Measurements from ENCODE around the gene ADTRP. TPM values are rescaled to one million over a fixed set of nuclear protein-coding genes. Genes with fewer than 3 reads are reported as not detected.

Gene ADTRP
- total RNA-seq, 1 experiment from 2014 or later = 5.2 TPM

GRCh38 chr6:11819486-11819885, 40.9 kb upstream of the ADTRP start:
- Mint-ChIP-seq H3K27ac (ENCODE audit: unreplicated experiment) (no peak overlapping the region), H3K9me3 (ENCODE audit: unreplicated experiment) (no peaks in the 10 kb centered on the region), H3K36me3 (ENCODE audit: insufficient read depth, unreplicated experiment) (no peaks in the 10 kb centered on the region), H3K4me1 (ENCODE audit: low read depth, unreplicated experiment) (peaks cover 8% of the 10 kb centered on the region), H3K27me3 (ENCODE audit: insufficient read depth, unreplicated experiment) (no peaks in the 10 kb centered on the region), H3K4me3 (ENCODE audit: unreplicated experiment) (no peak overlapping the region)
- intact Hi-C loops (cut with micrococcal nuclease; ENCODE audit: unreplicated experiment) = no loop called here
- TF ChIP-seq CTCF (IDR thresholded peaks at IDR 0.05; ENCODE audit: insufficient read depth in 1 of 2, low read depth in 1 of 2, low read length in 1 of 2, severe bottlenecking in 1 of 2, unreplicated experiment in 1 of 2) = no peak
- ChIA-PET POLR2A (no interaction called here), CTCF (no interaction called here)
- Histone ChIP-seq H3K4me1 (peaks cover 14% of the 10 kb centered on the region), H3K27me3 (replicated peaks; ENCODE audit: control insufficient read depth, insufficient read depth, low read length) (no peaks in the 10 kb centered on the region), H3K9me3 (no peaks in the 10 kb centered on the region), H3K4me3 (ENCODE audit: low read depth, low read length) (no peak overlapping the region), H3K36me3 (ENCODE audit: control insufficient read depth, insufficient read depth, low read length) (no peaks in the 10 kb centered on the region)
- no peak for DNase-seq
- BruUV-seq (replicated peaks) = no TSS peak

- Mint-ChIP-seq H3K9me3 (ENCODE audit: unreplicated experiment) (no peaks in the 10 kb centered on the region), H3K36me3 (ENCODE audit: insufficient read depth, unreplicated experiment) (no peaks in the 10 kb centered on the region), H3K27me3 (ENCODE audit: insufficient read depth, unreplicated experiment) (no peaks in the 10 kb centered on the region), H3K27ac (ENCODE audit: unreplicated experiment) (no peak overlapping the region), H3K4me1 (ENCODE audit: low read depth, unreplicated experiment) (peaks cover 8% of the 10 kb centered on the region), H3K4me3 (ENCODE audit: unreplicated experiment) (no peak overlapping the region)
- H3K4me3 ChIP-seq (ENCODE audit: low read depth, low read length) = no peak overlapping the region
- no peak for TF ChIP-seq CTCF (IDR thresholded peaks at IDR 0.05; ENCODE audit: insufficient read depth in 1 of 2, low read depth in 1 of 2, low read length in 1 of 2, severe bottlenecking in 1 of 2, unreplicated experiment in 1 of 2)
- H3K36me3 ChIP-seq (ENCODE audit: control insufficient read depth, insufficient read depth, low read length) = no peaks in the 10 kb centered on the region
- ChIA-PET POLR2A (no interaction called here), CTCF (no interaction called here)
- no TSS peak for BruUV-seq (replicated peaks)
- no peaks in the 10 kb centered on the region for H3K27me3 ChIP-seq (replicated peaks; ENCODE audit: control insufficient read depth, insufficient read depth, low read length)
- intact Hi-C loops (cut with micrococcal nuclease; ENCODE audit: unreplicated experiment) = no loop called here
- no peak for DNase-seq
- H3K4me1 ChIP-seq = peaks cover 20% of the 10 kb centered on the region
- no peaks in the 10 kb centered on the region for H3K9me3 ChIP-seq
Measured at GRCh38 chr6:11815231-11815630, 36.6 kb upstream of the ADTRP start.

- Histone ChIP-seq H3K4me1 (peaks cover 20% of the 10 kb centered on the region), H3K9me3 (no peaks in the 10 kb centered on the region), H3K36me3 (ENCODE audit: control insufficient read depth, insufficient read depth, low read length) (no peaks in the 10 kb centered on the region), H3K27me3 (replicated peaks; ENCODE audit: control insufficient read depth, insufficient read depth, low read length) (no peaks in the 10 kb centered on the region), H3K4me3 (ENCODE audit: low read depth, low read length) (no peak overlapping the region)
- no peak for DNase-seq
- H3K9me3 Mint-ChIP-seq (ENCODE audit: unreplicated experiment) = no peaks in the 10 kb centered on the region
- H3K27me3 Mint-ChIP-seq (ENCODE audit: insufficient read depth, unreplicated experiment) = no peaks in the 10 kb centered on the region
- POLR2A ChIA-PET = no interaction called here
- H3K4me3 Mint-ChIP-seq (ENCODE audit: unreplicated experiment) = no peak overlapping the region
- CTCF ChIA-PET = no interaction called here
- intact Hi-C loops (cut with micrococcal nuclease; ENCODE audit: unreplicated experiment) = no loop called here
- peaks cover 8% of the 10 kb centered on the region for H3K4me1 Mint-ChIP-seq (ENCODE audit: low read depth, unreplicated experiment)
- no peak overlapping the region for H3K27ac Mint-ChIP-seq (ENCODE audit: unreplicated experiment)
- no peak for TF ChIP-seq CTCF (IDR thresholded peaks at IDR 0.05; ENCODE audit: insufficient read depth in 1 of 2, low read depth in 1 of 2, low read length in 1 of 2, severe bottlenecking in 1 of 2, unreplicated experiment in 1 of 2)
- BruUV-seq (replicated peaks) = no TSS peak
- H3K36me3 Mint-ChIP-seq (ENCODE audit: insufficient read depth, unreplicated experiment) = no peaks in the 10 kb centered on the region
Measured at GRCh38 chr6:11814819-11815218, 36.2 kb upstream of the ADTRP start.

Measured in Caco-2 (cell line).